ENCODE data around the gene KLRD1. TPM values are rescaled to one million over a fixed set of nuclear protein-coding genes. Genes with fewer than 3 reads are reported as not detected.
A peak's percentile ranks its signal among the peaks of the same experiment; 100 is the strongest.
"Not testable (repeated sequence)": the region's sequence is repeated elsewhere in the genome, so short reads cannot be mapped to it uniquely, and the experiment has no call there.

Gene KLRD1
- total and polyA plus RNA-seq, 10 donors, result 1.7 to 60.3 (median 29.0) TPM

GRCh38 chr12:10374624-10375018 lies 67.0 kb downstream of the KLRD1 start:
- WGBS, 5 donors, result 83 to 88% (median 87%) methylated on average over 3 of the region's 3 CpGs
- Histone ChIP-seq H3K9me3 (no peaks in the 10 kb centered on the region), H3K36me3 (no peaks in the 10 kb centered on the region), H3K4me3 (no peak overlapping the region), H3K27me3 (replicated peaks in 1 of 7) (no peaks in the 10 kb centered on the region), H3K27ac (peak overlapping the region in 6 of 8 donors; percentile 25 to 62 (median 55)), H3K4me1 (peaks cover 0 to 66% (median 26%) of the 10 kb centered on the region in 6 donors)
- no peak for TF ChIP-seq CTCF (IDR thresholded peaks at IDR 0.05 in 8 of 11, conservative IDR thresholded peaks at IDR 0.05 in 3 of 11)
- DNase-seq, result no peak
- intact Hi-C loops (cut with DNase I; ENCODE audit: low total_unique reads), result no loop called here

GRCh38 chr12:10378737-10379136 lies 71.1 kb downstream of the KLRD1 start:
- 79 to 86% (median 81%) methylated on average over 2 of the region's 2 CpGs for WGBS, 5 donors
- H3K36me3 ChIP-seq; H3K9me3 ChIP-seq; H3K4me3 ChIP-seq; H3K27me3 ChIP-seq (replicated peaks in 1 of 7); H3K27ac ChIP-seq; intact Hi-C loops (cut with DNase I; ENCODE audit: low total_unique reads); DNase-seq: not testable (repeated sequence)
- peaks cover 0 to 26% (median 7%) of the 10 kb centered on the region in 6 donors for H3K4me1 ChIP-seq

Other genes starting within 250 kb of the KLRD1 start
- 10 to 100 TPM in 1 of 7 donors, 1 to 10 TPM in 6; 6.0 to 12.4 (median 7.7) TPM for gene CLEC1A, start 208.9 kb upstream of the KLRD1 start, total RNA-seq
- gene CLEC1A, start 208.9 kb upstream of the KLRD1 start, polyA plus RNA-seq, result 1 to 10 TPM; 1.5 to 4.2 (median 2.4) TPM
- gene CLEC7A, start 177.7 kb upstream of the KLRD1 start, total RNA-seq, result 100 to 1,000 TPM in 1 of 7 donors, 10 to 100 TPM in 6; 37.4 to 111 (median 51.8) TPM
- 10 to 100 TPM in 2 of 3 donors, 1 to 10 TPM in 1; 7.7 to 20.4 (median 11.7) TPM for gene CLEC7A, start 177.7 kb upstream of the KLRD1 start, polyA plus RNA-seq
- 10 to 100 TPM in 1 of 7 donors, 1 to 10 TPM in 3, not detected in 3; 1.2 to 10.5 (median 1.3) TPM for gene OLR1, start 135.7 kb upstream of the KLRD1 start, total RNA-seq
- under 1 TPM; 0.09 to 0.22 (median 0.13) TPM for gene OLR1, start 135.7 kb upstream of the KLRD1 start, polyA plus RNA-seq
- gene TMEM52B, start 128.8 kb upstream of the KLRD1 start, total RNA-seq, result under 1 TPM in 2 of 7 donors, not detected in 5; 0.19 to 0.40 TPM
- gene TMEM52B, start 128.8 kb upstream of the KLRD1 start, polyA plus RNA-seq, result under 1 TPM in 1 of 3 donors, not detected in 2; 0.06 TPM
- 10 to 100 TPM; 29.8 to 79.7 (median 53.4) TPM for gene GABARAPL1, start 95.0 kb upstream of the KLRD1 start, total RNA-seq
- 10 to 100 TPM in 2 of 3 donors, 1 to 10 TPM in 1; 10.0 to 22.5 (median 13.5) TPM for gene GABARAPL1, start 95.0 kb upstream of the KLRD1 start, polyA plus RNA-seq
- 10 to 100 TPM; 30.5 to 64.6 (median 39.9) TPM for gene KLRK1, start 82.2 kb downstream of the KLRD1 start, total RNA-seq
- 10 to 100 TPM; 12.3 to 78.1 (median 45.9) TPM for gene KLRK1, start 82.2 kb downstream of the KLRD1 start, polyA plus RNA-seq
- 10 to 100 TPM in 3 of 7 donors, 1 to 10 TPM in 4; 4.1 to 14.6 (median 6.7) TPM for gene KLRC4, start 101.9 kb downstream of the KLRD1 start, total RNA-seq
- under 1 TPM; 0.22 to 0.52 (median 0.28) TPM for gene KLRC4, start 101.9 kb downstream of the KLRD1 start, polyA plus RNA-seq
- gene KLRC3, start 112.7 kb downstream of the KLRD1 start, total RNA-seq, result 1 to 10 TPM in 6 of 7 donors, under 1 TPM in 1; 0.76 to 5.8 (median 2.4) TPM
- gene KLRC3, start 112.7 kb downstream of the KLRD1 start, polyA plus RNA-seq, result 1 to 10 TPM in 1 of 3 donors, under 1 TPM in 2; 0.13 to 2.7 (median 0.98) TPM
- gene KLRC2, start 128.1 kb downstream of the KLRD1 start, total RNA-seq, result 10 to 100 TPM in 2 of 7 donors, 1 to 10 TPM in 5; 2.6 to 20.8 (median 5.0) TPM
- 1 to 10 TPM; 1.4 to 1.9 (median 1.5) TPM for gene KLRC2, start 128.1 kb downstream of the KLRD1 start, polyA plus RNA-seq
- 10 to 100 TPM in 1 of 7 donors, 1 to 10 TPM in 6; 1.5 to 11.0 (median 4.6) TPM for gene KLRC1, start 145.5 kb downstream of the KLRD1 start, total RNA-seq
- gene KLRC1, start 145.5 kb downstream of the KLRD1 start, polyA plus RNA-seq, result 1 to 10 TPM in 2 of 3 donors, under 1 TPM in 1; 0.77 to 2.3 (median 2.1) TPM
- 1 to 10 TPM in 3 of 7 donors, under 1 TPM in 4; 0.79 to 1.8 (median 0.95) TPM for gene EIF2S3B, start 198.0 kb downstream of the KLRD1 start, total RNA-seq
- gene EIF2S3B, start 198.0 kb downstream of the KLRD1 start, polyA plus RNA-seq, result under 1 TPM; 0.33 to 0.96 (median 0.39) TPM